ENCODE data around the gene INTS14.

- TF ChIP-seq CTCF (IDR thresholded peaks at IDR 0.05; ENCODE audit: insufficient read depth, low read depth, low read length) (no peak), EZH2 (IDR thresholded peaks at IDR 0.05; ENCODE audit: insufficient read depth, low read length) (no peak)
Measured at GRCh38 chr15:65576664-65577063, 34.3 kb downstream of the INTS14 start.
